ENCODE measurements around the gene EVI5.
A peak's percentile ranks its signal among the peaks of the same experiment; 100 is the strongest.
"Not testable (repeated sequence)": the region's sequence is repeated elsewhere in the genome, so short reads cannot be mapped to it uniquely, and the experiment has no call there.

Gene EVI5

GRCh38 chr1:92791487-92792066 lies 6.7 kb upstream of the EVI5 start:
- no peak for DNase-seq (ENCODE audit: low spot score)

DNA sequence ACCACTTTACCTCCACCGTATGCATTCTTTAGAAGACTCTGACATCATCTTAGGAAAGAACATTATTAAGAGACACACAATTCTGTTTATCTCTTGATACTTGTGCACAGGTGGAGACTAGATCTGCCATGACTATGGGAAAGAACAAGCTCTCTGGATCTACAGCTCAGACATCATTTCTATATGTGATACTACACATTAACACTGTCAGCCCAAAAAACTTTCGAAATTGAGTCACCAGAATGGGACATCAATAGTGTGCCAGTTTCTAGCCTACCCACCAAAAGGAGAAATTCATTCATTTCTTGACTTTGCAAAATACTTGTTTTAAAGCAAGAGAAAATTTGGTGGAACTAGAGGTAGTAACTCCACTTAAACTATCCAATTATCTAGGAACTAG lies 6.0 kb upstream of the EVI5 start:
- no peak for DNase-seq (ENCODE audit: low spot score)

GRCh38 chr1:92790081-92790480 lies 5.2 kb upstream of the EVI5 start:
- DNase-seq (ENCODE audit: low spot score) = no peak

- no peak for DNase-seq (ENCODE audit: low spot score)
Measured at GRCh38 chr1:92786111-92786901, 1.4 kb upstream of the EVI5 start.

DNA sequence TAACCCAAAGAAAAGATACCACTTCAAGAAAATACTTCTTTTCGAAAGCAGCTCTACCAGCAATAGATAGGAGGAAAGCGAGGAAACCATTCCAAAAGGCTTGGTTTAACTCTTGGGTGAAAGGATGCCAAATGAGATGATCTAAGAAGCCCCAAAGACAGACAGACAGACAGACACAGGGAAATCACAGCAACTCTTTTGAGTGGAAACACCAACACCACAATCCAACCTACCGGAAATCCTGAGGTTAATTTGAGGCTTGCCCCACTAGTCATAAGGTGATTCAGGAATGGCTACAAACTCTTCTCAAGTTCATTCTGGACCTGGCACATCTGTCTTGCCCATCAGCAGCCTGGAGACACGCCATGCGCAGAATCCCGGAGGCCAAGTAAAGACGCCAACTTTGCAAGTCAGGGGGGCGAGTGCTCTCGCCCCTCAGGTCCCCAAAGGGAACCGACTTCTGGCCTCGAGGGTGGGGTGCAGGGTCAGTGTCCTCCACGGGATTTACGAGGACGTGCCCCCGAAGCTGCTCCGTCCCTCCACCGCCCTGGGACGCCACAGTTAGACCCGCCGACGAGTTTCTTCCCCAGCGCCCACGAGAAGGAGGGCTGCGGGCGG lies 778 bp downstream of the EVI5 start:
- DNase-seq (ENCODE audit: low spot score) = no peak

DNA sequence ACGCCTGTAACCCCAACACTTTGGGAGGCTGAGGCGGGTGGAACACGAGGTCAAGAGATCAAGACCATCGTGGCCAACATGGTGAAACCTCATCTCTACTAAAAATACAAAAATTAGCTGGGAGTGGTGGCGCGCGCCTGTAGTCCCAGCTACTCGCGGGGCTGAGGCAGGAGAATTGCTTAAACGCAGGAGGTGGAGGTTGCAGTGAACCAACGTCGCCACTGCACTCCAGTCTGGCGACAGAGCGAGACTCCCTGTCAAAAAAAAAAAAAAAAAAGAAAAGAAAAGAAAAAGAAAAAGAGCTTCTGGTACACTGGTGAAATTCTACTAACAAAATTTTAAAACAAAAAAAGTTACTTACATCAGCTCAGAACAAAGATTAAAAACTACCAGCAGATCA lies 1.4 kb downstream of the EVI5 start:
- DNase-seq (ENCODE audit: low spot score) = not testable (repeated sequence)

- no peak for DNase-seq (ENCODE audit: low spot score)
Measured at GRCh38 chr1:92778376-92778775, 6.5 kb downstream of the EVI5 start.

- no peak for DNase-seq (ENCODE audit: low spot score)
Measured at GRCh38 chr1:92774407-92774806, 10.5 kb downstream of the EVI5 start.

- DNase-seq (ENCODE audit: low spot score) = not testable (repeated sequence)
Measured at GRCh38 chr1:92773749-92774148, 11.2 kb downstream of the EVI5 start.

GRCh38 chr1:92769856-92770255 lies 15.1 kb downstream of the EVI5 start:
- DNase-seq (ENCODE audit: low spot score) = no peak

GRCh38 chr1:92768915-92769314 lies 16.0 kb downstream of the EVI5 start:
- no peak for DNase-seq (ENCODE audit: low spot score)

DNA sequence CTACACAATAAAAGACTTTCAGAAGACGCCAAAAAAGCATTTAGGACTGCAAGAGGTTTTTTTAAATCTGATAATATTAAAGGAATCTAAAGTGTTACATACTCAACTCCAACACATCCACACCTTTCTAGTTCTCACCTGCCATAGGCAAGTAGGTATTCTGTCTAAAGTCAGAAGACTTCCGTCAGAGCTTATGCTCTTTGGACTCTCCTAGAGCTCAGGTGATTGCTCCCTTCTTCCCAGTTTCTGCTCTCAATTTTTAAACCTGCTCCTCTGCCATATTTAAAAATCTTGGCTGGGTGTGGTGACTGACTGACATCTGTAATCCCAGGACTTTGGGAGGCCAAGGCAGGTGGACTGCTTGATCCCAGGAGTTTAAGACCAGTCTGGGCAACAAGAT lies 16.6 kb downstream of the EVI5 start:
- DNase-seq (ENCODE audit: low spot score) = no peak

DNA sequence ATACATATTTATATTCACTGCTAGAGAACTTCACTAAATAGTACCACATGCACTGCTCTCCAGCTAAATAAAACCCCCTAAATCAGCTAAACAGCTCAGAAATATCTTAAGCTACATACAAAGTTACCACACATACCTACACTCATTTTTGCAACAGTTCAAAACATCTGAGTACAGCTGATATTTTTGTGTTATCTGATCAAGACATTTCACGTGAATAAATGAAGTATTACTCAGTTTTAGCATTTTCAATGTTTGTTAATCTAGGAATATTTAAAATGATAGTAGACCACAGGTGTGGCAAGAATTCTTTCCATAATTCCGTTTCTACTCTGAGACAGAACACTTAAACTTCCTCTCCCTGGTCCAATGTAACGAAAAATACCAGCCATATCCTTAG lies 20.8 kb downstream of the EVI5 start:
- no peak for DNase-seq (ENCODE audit: low spot score)

- no peak for DNase-seq (ENCODE audit: low spot score)
Measured at GRCh38 chr1:92762355-92762754, 22.6 kb downstream of the EVI5 start.

- DNase-seq (ENCODE audit: low spot score) = no peak
Measured at GRCh38 chr1:92759361-92759760, 25.5 kb downstream of the EVI5 start.

GRCh38 chr1:92756537-92756936 lies 28.4 kb downstream of the EVI5 start:
- DNase-seq (ENCODE audit: low spot score) = no peak

DNA sequence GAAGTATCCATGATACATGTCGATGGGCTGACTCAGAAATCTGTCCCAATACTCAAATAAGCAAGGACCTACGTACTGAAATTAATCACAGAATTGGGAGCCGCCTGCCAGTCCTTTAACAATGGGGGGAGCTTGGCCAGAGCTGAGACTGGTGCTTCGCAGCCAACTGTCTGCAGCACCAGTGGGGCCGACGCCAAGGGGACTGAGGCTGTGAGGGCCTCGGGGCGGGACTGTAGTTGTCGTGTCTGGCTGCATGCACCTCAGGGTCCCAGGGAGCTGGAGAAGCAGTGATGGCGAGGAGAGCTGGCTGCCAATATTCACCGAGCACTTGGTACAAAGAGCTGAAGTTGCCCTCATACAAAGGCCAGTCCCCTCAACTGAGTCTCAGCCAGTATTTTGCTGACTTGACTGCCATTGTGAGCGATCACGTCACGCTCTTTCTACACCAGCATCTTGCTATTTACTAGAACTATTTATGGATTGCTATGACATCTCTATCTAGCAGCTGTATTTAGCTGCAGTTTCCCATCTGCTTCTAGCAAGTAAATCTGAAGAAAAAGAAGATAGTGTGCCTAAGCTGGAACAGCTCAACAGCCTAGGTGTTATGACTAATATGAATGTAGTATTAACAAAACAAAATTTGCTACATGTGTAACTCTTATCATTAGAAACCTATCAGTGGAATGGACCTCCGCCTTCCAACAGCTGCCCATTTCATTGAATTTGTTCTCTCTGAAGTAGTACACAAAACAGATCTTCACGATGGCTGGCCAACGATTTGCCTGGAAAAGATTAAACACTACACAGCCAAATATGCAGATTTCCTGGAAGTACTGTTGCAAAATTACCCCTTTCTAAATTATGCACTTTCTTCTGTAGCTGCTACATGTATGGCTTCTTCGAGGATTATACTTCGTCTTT lies 29.1 kb downstream of the EVI5 start:
- DNase-seq (ENCODE audit: low spot score) = no peak

- DNase-seq (ENCODE audit: low spot score) = no peak
Measured at GRCh38 chr1:92754719-92755050, 30.2 kb downstream of the EVI5 start.

DNA sequence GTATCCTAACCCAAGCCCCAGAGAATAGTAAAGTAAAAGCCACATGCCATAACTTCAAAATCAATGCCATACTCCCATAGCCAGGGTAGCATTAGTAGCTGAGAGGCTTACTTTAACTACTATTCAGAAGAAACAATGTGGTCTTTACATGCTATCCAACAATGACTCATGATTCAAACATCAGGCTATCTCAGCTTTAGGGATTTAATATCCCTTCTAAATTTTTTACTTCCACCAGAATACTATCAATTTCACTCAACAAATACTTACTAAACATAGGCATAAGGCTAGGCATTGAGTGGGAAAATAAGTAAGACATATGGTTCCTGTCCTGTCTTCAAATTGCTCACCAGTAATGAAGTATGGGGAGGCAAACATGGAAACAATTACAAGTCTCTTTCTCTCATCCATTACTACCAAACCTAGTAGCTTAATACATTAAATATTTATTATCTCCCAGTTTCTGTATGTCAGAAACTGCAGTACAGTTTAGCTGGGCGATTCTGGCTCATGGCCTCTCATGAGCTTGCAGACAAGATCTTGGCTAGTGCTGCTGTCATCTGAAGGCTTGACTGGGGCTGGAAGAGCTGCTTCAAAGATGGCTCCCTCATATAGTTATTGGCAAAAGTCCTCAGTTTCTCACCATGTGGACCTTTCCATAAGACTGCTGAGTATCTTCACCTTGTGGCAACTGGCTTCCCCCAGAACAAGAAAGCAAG lies 30.7 kb downstream of the EVI5 start:
- DNase-seq (ENCODE audit: low spot score) = no peak

GRCh38 chr1:92752719-92753118 lies 32.2 kb downstream of the EVI5 start:
- DNase-seq (ENCODE audit: low spot score) = no peak

- peak; percentile 63 for DNase-seq (ENCODE audit: low spot score)
Measured at GRCh38 chr1:92749024-92749634, 35.8 kb downstream of the EVI5 start.
